GM12878 (cell line): ENCODE measurements around the gene KBTBD7. TPM values are rescaled to one million over a fixed set of nuclear protein-coding genes. Genes with fewer than 3 reads are reported as not detected.

Experiments
- CEBPB ChIP-seq, 2 experiments: fragments of 150-350 bp in 1 of 2; IDR thresholded peaks; 2 replicates each; pipeline ENCODE4 v1.6.1; 2012 to 2014; ENCODE audit warnings: low read depth in 2 of 2, low read length in 2 of 2, borderline replicate concordance in 1 of 2, inconsistent platforms in 1 of 2
- EP300 ChIP-seq, 2 experiments: fragments of 150-350 bp in 1 of 2; IDR thresholded peaks; 2 replicates each; pipeline ENCODE4 v1.6.1; 2011 to 2012; ENCODE audit warnings: low read depth in 2 of 2, low read length in 2 of 2, borderline replicate concordance in 1 of 2, improper control_type of control experiment in 1 of 2, inconsistent platforms in 1 of 2; ENCODE audit not compliant: control insufficient read depth in 1 of 2
- HDAC6 ChIP-seq: fragments of 200-600 bp; sonication (generic); IDR thresholded peaks from one replicate; pipeline ENCODE4 v1.8.0; 2017; ENCODE audit warnings: antibody characterized with exemption; ENCODE audit not compliant: unreplicated experiment
- IRF3 ChIP-seq: fragments of 450-650 bp; IDR thresholded peaks from 2 replicates; pipeline ENCODE4 v1.6.1; 2014; ENCODE audit warnings: mild to moderate bottlenecking
- JUNB ChIP-seq: IDR thresholded peaks from 2 replicates; pipeline ENCODE4 v1.6.1; 2016; ENCODE audit warnings: antibody characterized with exemption, mild to moderate bottlenecking
- KLF5 ChIP-seq: fragments of 450-650 bp; IDR thresholded peaks from 2 replicates; pipeline ENCODE4 v1.6.1; 2014; ENCODE audit warnings: mild to moderate bottlenecking; ENCODE audit not compliant: partially characterized antibody
- MYC ChIP-seq: IDR thresholded peaks from 2 replicates; pipeline ENCODE4 v1.6.1; 2011; ENCODE audit warnings: mild to moderate bottlenecking, low read length, moderate library complexity, inconsistent platforms; ENCODE audit not compliant: insufficient read depth, insufficient replicate concordance, insufficient read length, severe bottlenecking
- NFYA ChIP-seq: IDR thresholded peaks from 2 replicates; pipeline ENCODE4 v1.6.1; 2011; ENCODE audit warnings: low read depth, mild to moderate bottlenecking, low read length, improper control_type of control experiment, borderline replicate concordance
- NR2C1 ChIP-seq: fragments of 450-650 bp; IDR thresholded peaks from 2 replicates; pipeline ENCODE4 v1.6.1; 2017; ENCODE audit warnings: antibody characterized with exemption, mild to moderate bottlenecking, moderate library complexity
- PAX8 ChIP-seq: fragments of 450-650 bp; IDR thresholded peaks from 2 replicates; pipeline ENCODE4 v1.6.1; 2017; ENCODE audit warnings: mild to moderate bottlenecking, moderate library complexity
- PRDM15 ChIP-seq: fragments of 450-650 bp; formaldehyde crosslinking; IDR thresholded peaks from 2 replicates; pipeline ENCODE4 v1.4.0; 2020; ENCODE audit warnings: mild to moderate bottlenecking, moderate library complexity
- SIN3A ChIP-seq: IDR thresholded peaks from 2 replicates; pipeline ENCODE4 v1.6.1; 2012; ENCODE audit warnings: low read depth, low read length, improper control_type of control experiment
- ZNF687 ChIP-seq: fragments of 450-650 bp; IDR thresholded peaks from 2 replicates; pipeline ENCODE4 v1.6.1; 2017; ENCODE audit warnings: mild to moderate bottlenecking, moderate library complexity
- ZZZ3 ChIP-seq: IDR thresholded peaks from 2 replicates; pipeline ENCODE4 v1.6.1; 2011; ENCODE audit warnings: low read depth; ENCODE audit not compliant: control insufficient read depth, insufficient read length
- polyA plus RNA-seq, 11 experiments: library from polyadenylated mRNA; depleted of rRNA in 4 of 11; unstranded in 6 of 11; stranded (reverse) in 5 of 11; fragments of >200 nt; fragmentation: Nextera tagmentation in 4 of 11; fragmentation: Illumina TruSeq in 1 of 11; extraction: Ambion mirVana in 4 of 11; extraction: Trizol in 1 of 11; gene quantifications; 1 replicate in 1 of 11; 2 replicates in 10 of 11; pipeline versions ENCODE4 v1.2.1 to v1.2.3, GENCODE V29; 2011 to 2016; ENCODE audit warnings: inconsistent platforms in 2 of 11, missing spikeins in 2 of 11, low read depth in 1 of 11
- total RNA-seq, 4 experiments: library from RNA; depleted of rRNA in 3 of 4; stranded (reverse); fragments of >200 nt in 3 of 4; fragmentation: Illumina TruSeq in 1 of 4; extraction: Trizol in 1 of 4; gene quantifications; 2 replicates each; pipeline versions ENCODE4 v1.2.1 to v1.2.3, GENCODE V29; 2013 to 2021
- TF ChIP-seq, protein P1 (sequence below): fragments of 450-650 bp; IDR thresholded peaks from 2 replicates; pipeline ENCODE4 v1.6.1; 2017; ENCODE audit warnings: antibody characterized with exemption, mild to moderate bottlenecking, moderate library complexity

The KBTBD7 gene
- total and polyA plus RNA-seq, 10 of the 15 experiments (the other 5 are each of a cell fraction or from before 2014, with no cell fraction given): 1.8 to 6.0 (median 4.3) TPM

GRCh38 chr13:41193919-41194824 is at the start of gene KBTBD7 (continued):
- TF ChIP-seq, protein P1, sequence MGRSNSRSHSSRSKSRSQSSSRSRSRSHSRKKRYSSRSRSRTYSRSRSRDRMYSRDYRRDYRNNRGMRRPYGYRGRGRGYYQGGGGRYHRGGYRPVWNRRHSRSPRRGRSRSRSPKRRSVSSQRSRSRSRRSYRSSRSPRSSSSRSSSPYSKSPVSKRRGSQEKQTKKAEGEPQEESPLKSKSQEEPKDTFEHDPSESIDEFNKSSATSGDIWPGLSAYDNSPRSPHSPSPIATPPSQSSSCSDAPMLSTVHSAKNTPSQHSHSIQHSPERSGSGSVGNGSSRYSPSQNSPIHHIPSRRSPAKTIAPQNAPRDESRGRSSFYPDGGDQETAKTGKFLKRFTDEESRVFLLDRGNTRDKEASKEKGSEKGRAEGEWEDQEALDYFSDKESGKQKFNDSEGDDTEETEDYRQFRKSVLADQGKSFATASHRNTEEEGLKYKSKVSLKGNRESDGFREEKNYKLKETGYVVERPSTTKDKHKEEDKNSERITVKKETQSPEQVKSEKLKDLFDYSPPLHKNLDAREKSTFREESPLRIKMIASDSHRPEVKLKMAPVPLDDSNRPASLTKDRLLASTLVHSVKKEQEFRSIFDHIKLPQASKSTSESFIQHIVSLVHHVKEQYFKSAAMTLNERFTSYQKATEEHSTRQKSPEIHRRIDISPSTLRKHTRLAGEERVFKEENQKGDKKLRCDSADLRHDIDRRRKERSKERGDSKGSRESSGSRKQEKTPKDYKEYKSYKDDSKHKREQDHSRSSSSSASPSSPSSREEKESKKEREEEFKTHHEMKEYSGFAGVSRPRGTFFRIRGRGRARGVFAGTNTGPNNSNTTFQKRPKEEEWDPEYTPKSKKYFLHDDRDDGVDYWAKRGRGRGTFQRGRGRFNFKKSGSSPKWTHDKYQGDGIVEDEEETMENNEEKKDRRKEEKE: no peak
- TF ChIP-seq KLF5 (peak; percentile 46), NR2C1 (peak; percentile 81), CEBPB (IDR thresholded peaks at IDR 0.05; ENCODE audit: borderline replicate concordance in 1 of 2, low read depth in 2 of 2, low read length in 2 of 2) (no peak), HDAC6 (no peak), ZZZ3 (no peak), EP300 (IDR thresholded peaks at IDR 0.05; ENCODE audit: borderline replicate concordance in 1 of 2, control insufficient read depth in 1 of 2, low read depth in 2 of 2, low read length in 2 of 2) (no peak), MYC (no peak), SIN3A (no peak), PRDM15 (CRISPR knock-in tag) (no peak), ZNF687 (peak; percentile 36; the same call in 1 of the 2 replicates), IRF3 (no peak), NFYA (no peak), PAX8 (no peak), JUNB (no peak)
- TF ChIP-seq, all 136 proteins: peak for 52
